ENCODE measurements around the gene TXNDC15.

Gene TXNDC15

GRCh38 chr5:134920848-134921575 lies 46.8 kb downstream of the TXNDC15 start:
- DNase-seq = peak; percentile 59

DNA sequence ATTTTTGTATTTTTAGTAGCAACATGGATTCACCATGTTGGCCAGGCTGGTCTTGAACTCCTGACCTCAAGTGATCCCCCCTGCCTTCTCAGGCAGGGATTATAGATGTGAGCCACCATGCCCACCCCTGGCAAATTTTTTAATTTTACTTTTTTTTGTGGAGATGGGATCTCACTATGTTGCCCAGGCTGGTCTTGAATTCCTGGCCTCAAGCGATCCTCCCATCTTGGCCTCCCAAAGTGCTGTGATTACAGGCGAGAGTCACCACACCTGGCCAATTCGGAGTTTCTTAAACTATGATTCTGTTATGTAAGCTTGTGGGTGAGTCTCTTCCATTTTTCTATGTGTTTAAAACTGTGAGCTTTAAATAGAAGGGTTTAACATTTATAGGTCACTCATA lies 58.3 kb downstream of the TXNDC15 start:
- no peak for DNase-seq

DNA sequence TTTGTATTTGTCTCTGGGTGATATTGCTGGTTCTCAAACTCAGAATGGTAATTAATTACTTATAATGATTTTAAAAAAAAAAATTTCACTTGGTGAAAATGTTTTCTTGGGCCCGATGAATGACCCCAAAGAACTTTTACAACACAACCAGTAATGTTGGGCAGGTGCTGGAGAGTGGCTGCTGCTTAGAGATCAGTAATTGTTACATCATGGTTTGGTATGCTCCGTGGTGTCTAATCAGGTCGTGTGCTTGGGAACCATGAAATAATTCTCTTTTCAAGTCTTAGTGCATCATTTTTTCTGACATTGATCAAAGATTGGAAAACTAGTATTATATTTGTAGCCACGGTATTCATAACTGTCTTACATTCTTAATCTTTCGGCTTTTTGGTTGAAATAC lies 60.0 kb downstream of the TXNDC15 start:
- no peak for DNase-seq

DNA sequence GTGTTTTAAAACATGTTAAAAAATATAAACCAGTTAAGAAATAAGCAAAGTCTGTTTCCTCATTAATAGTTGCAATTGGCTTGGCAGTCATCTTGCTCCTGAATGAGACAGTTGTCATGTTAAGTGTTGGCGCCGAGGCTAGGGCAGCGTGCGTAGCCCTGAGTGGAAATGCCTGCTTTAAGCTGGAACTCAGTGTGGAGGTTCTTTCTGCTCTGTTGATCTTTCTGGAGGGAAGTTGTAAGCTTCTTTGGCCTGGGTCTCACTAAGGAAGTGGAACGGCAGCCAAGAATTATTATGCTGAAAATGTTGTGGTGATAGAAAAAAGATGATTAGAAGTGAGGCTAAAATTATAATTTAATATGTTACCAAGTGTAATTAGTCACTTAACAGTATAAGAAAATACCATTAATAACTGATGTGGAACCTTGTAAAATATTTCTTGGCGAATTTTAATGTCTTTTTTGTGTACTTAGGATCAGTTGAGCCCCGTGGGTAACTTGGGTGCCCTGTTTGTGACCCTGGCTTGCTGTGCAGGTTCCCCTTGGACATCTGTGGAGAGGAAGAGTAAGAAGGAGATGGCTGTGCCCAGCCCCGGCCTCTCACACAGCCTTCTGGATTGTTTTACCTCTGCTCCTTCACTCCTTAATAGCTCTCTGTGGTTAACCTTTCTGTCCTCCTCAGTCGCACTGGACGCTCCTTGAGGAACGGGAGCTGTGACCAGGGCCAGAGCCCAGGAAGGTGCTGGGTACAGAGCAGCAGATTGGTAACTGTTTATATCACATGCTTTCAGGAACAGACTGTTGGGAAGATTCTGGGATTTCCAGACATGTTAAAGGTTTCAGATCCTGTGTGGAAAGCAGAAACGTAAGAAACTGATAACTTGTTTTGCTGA lies 61.8 kb downstream of the TXNDC15 start:
- DNase-seq = no peak

DNA sequence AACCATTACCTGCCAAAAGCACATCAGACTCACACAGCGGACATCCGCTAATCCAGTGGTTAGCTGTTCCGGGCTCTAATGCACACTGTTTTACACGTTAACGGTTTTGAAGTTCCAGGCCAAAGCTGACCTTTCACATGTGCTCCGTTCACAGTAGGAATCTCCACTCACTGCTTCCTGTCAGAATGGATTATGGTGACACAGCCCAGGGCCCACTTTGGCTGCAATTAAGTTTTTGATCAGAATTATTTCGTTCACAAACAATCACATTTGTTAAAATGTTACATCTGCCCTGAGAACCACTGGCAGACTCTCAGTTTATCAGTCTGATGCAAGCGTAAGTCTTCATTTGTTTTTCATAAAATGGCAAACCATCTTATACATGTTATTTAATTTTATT lies 63.4 kb downstream of the TXNDC15 start:
- no peak for DNase-seq

DNA sequence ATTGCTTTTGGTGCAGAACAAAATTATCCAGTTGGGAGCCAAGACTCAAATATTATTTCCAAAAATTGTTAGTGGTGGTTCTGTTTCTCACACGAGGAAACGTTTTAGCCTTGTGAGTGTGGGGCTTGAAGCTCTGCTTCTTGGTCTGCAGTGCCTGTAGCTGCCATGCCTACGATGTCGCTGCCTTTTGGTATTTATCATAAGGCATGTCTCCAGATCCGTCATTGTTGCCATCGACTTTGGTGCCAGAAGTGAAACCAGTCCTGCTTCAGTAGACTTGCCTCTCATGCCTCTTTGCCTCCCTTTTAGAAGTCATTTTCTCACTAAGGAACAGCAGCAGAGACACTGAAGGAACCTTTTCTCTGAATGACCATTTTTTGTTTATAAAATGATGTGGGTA lies 63.9 kb downstream of the TXNDC15 start:
- DNase-seq = no peak

DNA sequence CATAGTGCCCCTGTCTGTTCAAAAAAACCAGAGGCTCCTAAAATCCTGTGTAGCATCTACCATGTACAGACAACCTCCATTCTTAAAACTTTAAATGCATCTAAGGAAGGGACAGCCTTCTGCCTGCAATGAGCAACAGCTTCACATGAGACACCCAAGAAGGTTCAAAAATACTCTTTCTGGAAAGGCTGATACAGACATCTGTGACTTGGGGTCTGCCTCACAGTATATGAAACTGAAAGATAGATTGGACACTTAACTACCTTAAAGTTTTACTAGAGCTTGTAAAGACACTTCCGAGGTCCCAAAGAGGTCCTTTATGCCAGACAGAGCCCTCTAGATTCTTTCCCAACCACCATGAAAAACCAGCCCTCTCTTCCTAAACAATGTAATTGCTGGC lies 65.3 kb downstream of the TXNDC15 start:
- DNase-seq = no peak

DNA sequence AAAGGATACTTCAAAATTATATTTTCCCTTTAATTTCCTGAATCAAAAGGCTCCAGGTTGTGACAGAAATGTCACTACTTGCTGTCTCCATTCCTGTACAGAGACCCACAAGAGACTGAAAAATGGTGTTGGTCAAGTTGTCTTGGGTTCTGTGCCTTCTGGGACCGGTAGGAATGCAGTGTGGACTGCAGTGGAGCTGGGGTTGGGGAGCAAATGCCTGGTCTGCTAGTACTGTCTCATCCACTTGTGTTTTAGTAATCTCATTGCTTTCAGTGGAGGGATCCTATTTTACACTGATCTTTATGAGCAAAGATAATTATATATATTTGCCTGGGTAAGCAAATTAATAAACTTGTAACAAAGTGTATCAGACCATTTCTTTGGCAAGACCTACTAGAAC lies 69.4 kb downstream of the TXNDC15 start:
- no peak for DNase-seq

DNA sequence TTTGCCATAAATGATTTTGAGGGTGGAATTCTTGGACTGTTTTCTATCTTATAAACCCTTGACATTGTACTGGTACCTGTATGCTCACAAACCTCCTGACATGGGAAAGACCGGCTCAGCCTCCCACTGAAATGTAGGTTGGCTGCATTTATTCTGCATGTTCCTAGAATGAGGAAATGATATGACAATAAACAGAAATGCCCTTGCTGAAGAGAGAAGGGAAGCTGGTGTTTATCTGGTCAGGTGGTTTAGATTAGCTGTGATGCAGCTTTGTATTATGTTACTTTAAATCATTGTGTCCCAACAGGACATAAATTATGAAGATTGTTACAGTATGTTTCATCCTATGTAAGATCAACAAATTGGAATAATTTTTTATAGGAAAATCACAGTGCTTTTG lies 70.5 kb downstream of the TXNDC15 start:
- no peak for DNase-seq

- DNase-seq = no peak
Observed at GRCh38 chr5:134945041-134945440, 70.9 kb downstream of the TXNDC15 start.

- no peak for DNase-seq
Observed at GRCh38 chr5:134948911-134949310, 74.7 kb downstream of the TXNDC15 start.

- no peak for DNase-seq
Observed at GRCh38 chr5:134949316-134949715, 75.1 kb downstream of the TXNDC15 start.

All from NCI-H510A (cell line).